HG03442 (cell line): ENCODE measurements around the gene SESN2.
A peak's percentile ranks its signal among the peaks of the same experiment; 100 is the strongest.

Source experiments
- ATAC-seq: cut with Tn5 transposase; IDR thresholded peaks from one replicate; pipeline ENCODE4 v1.9.1; 2021; ENCODE audit warnings: mild to moderate bottlenecking, moderate library complexity; ENCODE audit not compliant: unreplicated experiment

SESN2 gene

GRCh38 chr1:28259252-28259933, at the start of gene SESN2:
SESN2 (plus strand) TSS chr1:28259518; CDS start chr1:28259848, 330 bp downstream.
- peak; percentile 88 for ATAC-seq

GRCh38 chr1:28209700-28210099, 49.6 kb upstream of the SESN2 start:
- no peak for ATAC-seq

- ATAC-seq: no peak
These were observed 46.0 kb upstream of the SESN2 start for GRCh38 chr1:28213315-28213714.

GRCh38 chr1:28229089-28229488, 30.2 kb upstream of the SESN2 start:
- no peak for ATAC-seq

GRCh38 chr1:28229996-28230395, 29.3 kb upstream of the SESN2 start:
- no peak for ATAC-seq

GRCh38 chr1:28232558-28233263, 26.6 kb upstream of the SESN2 start, which contains the start of gene DNAJC8:
DNAJC8 (minus strand) TSS chr1:28233029; CDS start chr1:28232998, 31 bp downstream.
- ATAC-seq: peak; percentile 48

- no peak for ATAC-seq
These were observed 26.1 kb upstream of the SESN2 start for GRCh38 chr1:28233264-28233606.

- ATAC-seq: peak; percentile 85
These were observed 23.3 kb upstream of the SESN2 start, which contains the start of gene ATP5IF1 for GRCh38 chr1:28235755-28236655. ATP5IF1 (plus strand) TSS chr1:28236124; CDS start chr1:28236184, 60 bp downstream.

- no peak for ATAC-seq
These were observed 22.5 kb upstream of the SESN2 start for GRCh38 chr1:28236656-28237322.

GRCh38 chr1:28239004-28239403, 20.3 kb upstream of the SESN2 start:
- no peak for ATAC-seq

GRCh38 chr1:28240024-28240423, 19.3 kb upstream of the SESN2 start:
- no peak for ATAC-seq

- ATAC-seq: no peak
These were observed 17.6 kb upstream of the SESN2 start for GRCh38 chr1:28241638-28242241.

- ATAC-seq: no peak
These were observed 15.5 kb upstream of the SESN2 start for GRCh38 chr1:28243685-28244311.

GRCh38 chr1:28244549-28245251, 14.6 kb upstream of the SESN2 start:
- ATAC-seq: no peak

- no peak for ATAC-seq
These were observed 12.9 kb upstream of the SESN2 start for GRCh38 chr1:28246427-28246832.

GRCh38 chr1:28247612-28248272, 11.6 kb upstream of the SESN2 start:
- no peak for ATAC-seq

- ATAC-seq: no peak
These were observed 10.9 kb upstream of the SESN2 start for GRCh38 chr1:28248273-28249012.
